ENCODE data around the gene SULT1C2.

- no peak for TF ChIP-seq CTCF (conservative IDR thresholded peaks at IDR 0.05)
- no peak for TF ChIP-seq EZH2 (IDR thresholded peaks at IDR 0.05; ENCODE audit: low read depth)
Measured at GRCh38 chr2:108301558-108301957, 12.9 kb downstream of the SULT1C2 start.

Data from PC-9 (cell line).